GM21737 (cell line): ENCODE measurements around the gene ENDOU.
"Not testable (repeated sequence)": the region's sequence is repeated elsewhere in the genome, so short reads cannot be mapped to it uniquely, and the experiment has no call there.

Source experiments
- ATAC-seq: cut with Tn5 transposase; IDR thresholded peaks from one replicate; pipeline ENCODE4 v1.9.1; 2021; ENCODE audit warnings: mild to moderate bottlenecking, moderate library complexity; ENCODE audit not compliant: unreplicated experiment

ENDOU gene

DNA sequence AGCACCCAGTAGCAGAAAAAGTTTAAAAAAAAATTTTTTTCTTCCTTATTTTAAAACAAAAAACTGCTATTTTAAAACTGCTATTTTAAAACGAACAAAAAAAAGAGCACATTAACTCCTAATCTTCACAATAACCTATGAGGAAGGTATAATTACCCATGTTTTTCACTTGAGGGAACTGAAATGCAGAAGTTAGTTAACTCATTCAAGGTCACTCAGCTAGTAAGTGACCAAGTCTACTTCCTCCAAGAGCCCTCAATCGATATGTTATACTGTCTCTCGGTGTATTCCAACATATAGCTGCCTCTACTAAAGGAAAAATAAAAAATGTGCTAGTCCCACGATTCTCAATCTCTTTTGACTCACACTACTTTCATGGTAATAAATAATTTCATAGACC is 27.2 kb downstream of the ENDOU start:
- ATAC-seq: no peak

- no peak for ATAC-seq
Measured at GRCh38 chr12:47689215-47689614, 36.1 kb downstream of the ENDOU start.

DNA sequence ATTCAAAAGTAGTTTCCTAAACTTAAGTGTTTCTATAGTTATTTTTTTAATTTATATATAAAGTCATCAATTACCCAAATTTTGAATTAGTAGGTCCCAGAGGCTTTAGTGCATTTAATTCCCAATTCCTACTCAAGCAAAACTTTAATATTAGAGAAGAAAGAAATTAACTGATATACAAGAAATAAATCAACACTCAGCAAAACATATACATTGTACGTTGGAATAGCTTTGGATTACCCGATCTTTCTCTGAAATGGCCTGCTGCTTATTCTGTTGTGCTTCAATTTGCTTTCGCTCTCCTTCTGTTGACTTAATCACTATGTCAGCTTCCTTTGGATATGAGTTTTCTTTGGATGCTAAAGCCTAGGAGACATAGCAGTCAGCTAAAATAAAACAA is 37.7 kb downstream of the ENDOU start:
- ATAC-seq: no peak

- no peak for ATAC-seq
Measured at GRCh38 chr12:47686645-47687240, 38.5 kb downstream of the ENDOU start.

DNA sequence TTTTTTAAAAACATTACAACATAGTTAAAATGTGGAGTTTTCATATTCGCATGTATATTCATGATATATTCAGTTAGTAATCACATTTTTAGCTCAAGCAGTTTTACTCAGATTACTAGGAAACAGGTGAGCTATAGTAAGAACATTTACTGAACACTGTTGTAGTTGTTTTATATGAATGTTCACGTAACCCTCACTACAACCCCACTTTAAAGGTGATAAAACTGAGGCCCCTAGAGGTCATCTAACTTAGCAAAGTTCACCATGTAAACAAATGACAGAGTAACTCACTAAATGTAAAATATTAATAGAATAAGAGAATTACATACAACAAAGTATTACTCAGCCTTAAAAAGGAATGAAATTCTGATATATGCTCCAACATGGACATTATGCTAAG is 45.5 kb downstream of the ENDOU start:
- no peak for ATAC-seq

DNA sequence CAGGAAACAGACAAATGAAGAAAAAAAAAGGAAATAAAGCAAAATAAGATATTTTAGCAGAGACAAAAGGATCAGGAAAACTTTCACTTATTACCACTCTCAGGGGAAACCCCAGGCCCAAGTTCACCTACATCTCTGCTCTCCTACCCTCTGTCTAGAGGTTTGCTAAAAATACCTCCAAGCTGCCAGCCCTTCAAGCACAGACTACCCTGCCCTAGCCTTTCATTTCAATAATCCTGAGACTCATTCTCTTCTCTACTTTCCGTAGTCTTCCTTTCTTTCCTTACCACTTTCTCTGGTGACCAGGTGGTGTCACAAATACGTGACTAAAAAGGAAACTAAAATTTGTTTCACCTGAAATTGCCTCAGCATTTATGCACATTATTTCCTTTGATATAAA is 53.2 kb downstream of the ENDOU start:
- no peak for ATAC-seq

GRCh38 chr12:47667935-47668334 is 57.4 kb downstream of the ENDOU start:
- ATAC-seq: not testable (repeated sequence)
